NCI-H1436 (cell line): ENCODE results near the gene TIMP1.

Experiments used
- DNase-seq: peaks from one replicate; lab custom pipeline; 2025; lab: John Stamatoyannopoulos, UW

The TIMP1 gene

DNA sequence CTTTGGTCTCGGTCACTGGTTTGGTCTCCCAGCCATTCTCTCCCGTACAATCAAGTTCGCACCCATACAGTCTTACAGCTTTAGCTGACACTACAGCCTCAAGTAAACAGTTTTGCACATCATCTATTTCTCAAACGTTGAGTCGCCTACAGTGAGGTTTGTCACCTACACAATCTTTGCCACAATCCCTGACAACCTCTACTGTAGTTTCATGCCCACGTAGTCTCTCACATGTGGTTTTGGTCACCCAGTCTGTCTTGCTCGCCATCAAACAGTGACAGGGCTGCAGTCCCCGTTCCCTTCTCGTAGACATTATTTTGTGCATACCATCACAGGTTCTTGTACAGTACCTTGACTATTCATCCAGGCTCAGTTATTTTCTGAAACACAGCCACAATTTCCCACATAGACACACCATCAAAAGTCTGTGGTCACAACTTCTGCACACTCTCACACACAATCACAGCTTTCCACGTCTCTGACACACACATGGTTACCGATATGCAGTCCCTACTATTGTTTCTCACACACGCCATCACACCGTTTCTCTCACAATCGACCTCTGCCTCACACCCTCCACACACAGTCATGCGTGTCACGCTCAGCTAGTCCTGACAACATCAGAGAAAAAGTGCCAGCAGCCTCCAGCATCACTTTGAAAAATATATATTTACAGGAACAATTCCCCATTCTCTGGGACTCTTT lies 52.8 kb downstream of the TIMP1 start:
- no peak for DNase-seq
